ENCODE results near the gene RANBP9. TPM values are rescaled to one million over a fixed set of nuclear protein-coding genes. Genes with fewer than 3 reads are reported as not detected.

RANBP9 gene
- total RNA-seq, 3 donors from 2014 or later, result 43.9 to 51.5 (median 48.0) TPM

DNA sequence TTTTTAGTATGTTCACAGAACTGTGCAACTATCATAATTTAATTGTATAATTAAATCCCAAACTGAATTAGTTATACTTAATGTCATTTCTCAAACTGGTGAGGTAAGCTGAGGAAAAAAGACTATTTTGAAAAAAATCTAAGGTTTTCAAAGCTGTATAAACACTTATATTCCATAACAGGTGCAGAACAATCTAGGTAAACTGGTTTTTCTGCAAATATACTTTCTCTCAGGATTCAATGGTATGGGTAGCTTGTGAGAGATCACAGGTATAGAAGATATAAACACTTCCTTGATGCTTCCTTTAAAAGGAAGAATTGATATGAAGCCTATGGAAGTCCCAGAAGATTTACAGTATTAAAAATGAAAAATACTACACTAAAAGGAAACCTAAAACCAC is 62.8 kb downstream of the RANBP9 start:
- intact Hi-C loops (cut with DNase I; ENCODE audit: low total_unique reads), result no loop called here
- H3K9me3 ChIP-seq, result no peaks in the 10 kb centered on the region
- no peak overlapping the region for H3K27ac ChIP-seq
- no peaks in the 10 kb centered on the region for H3K36me3 ChIP-seq
- TF ChIP-seq POLR2AphosphoS5 (IDR thresholded peaks at IDR 0.05), result no peak
- TF ChIP-seq, protein P1, sequence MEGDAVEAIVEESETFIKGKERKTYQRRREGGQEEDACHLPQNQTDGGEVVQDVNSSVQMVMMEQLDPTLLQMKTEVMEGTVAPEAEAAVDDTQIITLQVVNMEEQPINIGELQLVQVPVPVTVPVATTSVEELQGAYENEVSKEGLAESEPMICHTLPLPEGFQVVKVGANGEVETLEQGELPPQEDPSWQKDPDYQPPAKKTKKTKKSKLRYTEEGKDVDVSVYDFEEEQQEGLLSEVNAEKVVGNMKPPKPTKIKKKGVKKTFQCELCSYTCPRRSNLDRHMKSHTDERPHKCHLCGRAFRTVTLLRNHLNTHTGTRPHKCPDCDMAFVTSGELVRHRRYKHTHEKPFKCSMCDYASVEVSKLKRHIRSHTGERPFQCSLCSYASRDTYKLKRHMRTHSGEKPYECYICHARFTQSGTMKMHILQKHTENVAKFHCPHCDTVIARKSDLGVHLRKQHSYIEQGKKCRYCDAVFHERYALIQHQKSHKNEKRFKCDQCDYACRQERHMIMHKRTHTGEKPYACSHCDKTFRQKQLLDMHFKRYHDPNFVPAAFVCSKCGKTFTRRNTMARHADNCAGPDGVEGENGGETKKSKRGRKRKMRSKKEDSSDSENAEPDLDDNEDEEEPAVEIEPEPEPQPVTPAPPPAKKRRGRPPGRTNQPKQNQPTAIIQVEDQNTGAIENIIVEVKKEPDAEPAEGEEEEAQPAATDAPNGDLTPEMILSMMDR (IDR thresholded peaks at IDR 0.05), result no peak
- no peak for TF ChIP-seq POLR2A (IDR thresholded peaks at IDR 0.05)
- no peak for DNase-seq (ENCODE audit: low spot score in 2 of 2)
- no peak overlapping the region for H3K4me3 ChIP-seq
- no peaks in the 10 kb centered on the region for H3K4me1 ChIP-seq
- no peaks in the 10 kb centered on the region for H3K27me3 ChIP-seq

DNA sequence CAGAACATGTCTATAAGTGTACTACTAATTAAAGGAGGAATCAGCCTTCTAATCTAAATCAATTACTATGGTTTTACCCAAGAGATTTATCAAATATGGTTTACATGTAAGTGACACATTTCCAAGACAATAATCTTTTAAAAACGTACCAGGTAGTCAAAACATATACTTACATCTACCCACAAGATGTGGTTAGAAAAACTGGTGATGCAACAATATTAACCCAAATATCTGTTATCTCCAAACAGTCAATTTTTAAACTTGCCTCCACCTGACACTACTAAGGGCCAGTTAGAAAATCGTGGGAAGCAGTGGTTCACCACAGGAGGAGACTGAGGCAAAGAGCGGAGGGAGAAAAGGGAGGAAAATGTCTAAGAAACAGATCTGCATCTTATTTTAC is 68.5 kb downstream of the RANBP9 start:
- H3K9me3 ChIP-seq, result no peaks in the 10 kb centered on the region
- H3K27ac ChIP-seq, result no peak overlapping the region
- DNase-seq (ENCODE audit: low spot score in 2 of 2), result no peak
- no peak overlapping the region for H3K4me3 ChIP-seq
- intact Hi-C loops (cut with DNase I; ENCODE audit: low total_unique reads), result no loop called here
- H3K36me3 ChIP-seq, result no peaks in the 10 kb centered on the region
- no peaks in the 10 kb centered on the region for H3K4me1 ChIP-seq
- H3K27me3 ChIP-seq, result no peaks in the 10 kb centered on the region
- TF ChIP-seq, protein P1 (IDR thresholded peaks at IDR 0.05), result no peak
- TF ChIP-seq POLR2A (IDR thresholded peaks at IDR 0.05) (no peak), POLR2AphosphoS5 (IDR thresholded peaks at IDR 0.05) (no peak)

DNA sequence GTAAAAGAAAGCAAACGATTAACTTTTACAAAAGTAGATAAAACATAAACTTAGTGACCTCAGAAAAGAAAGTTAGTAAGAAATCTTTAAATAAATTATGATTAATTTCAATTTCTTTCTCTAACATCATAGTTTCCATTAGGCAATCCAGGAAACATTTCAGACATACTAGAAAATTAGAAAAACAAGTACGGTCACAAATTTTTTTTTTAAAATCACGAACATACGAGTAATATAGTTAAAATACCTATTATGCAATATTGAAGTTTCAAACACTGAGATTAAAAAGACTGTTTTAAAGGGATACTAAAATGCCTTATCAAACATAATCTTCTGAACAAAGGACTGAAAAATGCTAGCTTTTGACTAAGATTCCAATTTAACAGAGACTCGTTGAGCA is 70.3 kb downstream of the RANBP9 start:
- DNase-seq (ENCODE audit: low spot score in 2 of 2), result no peak
- H3K27ac ChIP-seq, result peak overlapping the region in 1 of 2 donors; percentile 2
- no peaks in the 10 kb centered on the region for H3K9me3 ChIP-seq
- no peaks in the 10 kb centered on the region for H3K27me3 ChIP-seq
- no peaks in the 10 kb centered on the region for H3K36me3 ChIP-seq
- no peaks in the 10 kb centered on the region for H3K4me1 ChIP-seq
- H3K4me3 ChIP-seq, result no peak overlapping the region
- TF ChIP-seq, protein P1 (IDR thresholded peaks at IDR 0.05), result no peak
- intact Hi-C loops (cut with DNase I; ENCODE audit: low total_unique reads), result no loop called here

DNA sequence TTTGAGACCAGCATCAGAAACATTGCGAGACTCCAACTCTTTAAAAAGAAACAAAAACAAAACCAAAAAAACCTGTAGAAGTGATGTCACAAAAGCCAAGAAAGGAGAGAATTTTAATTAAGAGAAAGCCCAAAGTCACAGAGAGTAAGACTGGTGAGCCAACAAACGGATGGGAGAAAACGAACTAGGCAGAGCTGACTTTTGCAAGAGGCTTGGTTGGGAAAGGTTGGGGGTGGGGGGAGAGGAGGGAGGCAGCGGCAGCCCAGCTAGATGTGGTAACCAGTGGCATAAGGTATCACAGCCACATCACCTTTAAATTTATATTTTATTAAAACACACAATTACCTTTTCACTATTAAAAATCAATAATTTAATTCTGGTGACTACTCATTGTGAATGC is 73.0 kb downstream of the RANBP9 start:
- no peak for DNase-seq (ENCODE audit: low spot score in 2 of 2)
- intact Hi-C loops (cut with DNase I; ENCODE audit: low total_unique reads), result no loop called here
- Histone ChIP-seq H3K4me3 (no peak overlapping the region), H3K9me3 (no peaks in the 10 kb centered on the region), H3K4me1 (no peaks in the 10 kb centered on the region), H3K27ac (no peak overlapping the region), H3K36me3 (no peaks in the 10 kb centered on the region), H3K27me3 (no peaks in the 10 kb centered on the region)
- TF ChIP-seq POLR2AphosphoS5 (IDR thresholded peaks at IDR 0.05) (no peak), POLR2A (IDR thresholded peaks at IDR 0.05) (no peak)
- TF ChIP-seq, protein P1 (IDR thresholded peaks at IDR 0.05), result no peak

DNA sequence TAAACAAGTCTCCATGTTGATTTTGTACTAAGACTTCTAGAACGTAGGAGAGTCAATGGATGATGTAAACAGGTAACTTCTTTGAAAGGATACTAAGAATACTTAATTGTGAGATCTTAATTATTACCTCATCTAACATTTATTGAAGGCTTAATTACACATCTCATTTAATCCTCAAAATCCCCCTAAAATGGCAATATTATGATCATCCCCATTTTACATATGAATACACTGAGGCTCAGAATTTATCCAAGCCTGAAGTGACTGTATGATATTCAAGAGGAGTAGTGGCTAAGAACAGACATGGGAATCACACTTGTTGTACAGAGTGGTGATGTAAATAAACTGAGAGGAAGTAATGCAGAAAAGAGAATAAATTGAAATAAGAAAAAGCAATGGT is 73.6 kb downstream of the RANBP9 start:
- intact Hi-C loops (cut with DNase I; ENCODE audit: low total_unique reads), result no loop called here
- Histone ChIP-seq H3K4me1 (no peaks in the 10 kb centered on the region), H3K27ac (no peak overlapping the region), H3K27me3 (no peaks in the 10 kb centered on the region), H3K36me3 (no peaks in the 10 kb centered on the region), H3K9me3 (no peaks in the 10 kb centered on the region), H3K4me3 (no peak overlapping the region)
- DNase-seq (ENCODE audit: low spot score in 2 of 2), result no peak
- TF ChIP-seq POLR2A (IDR thresholded peaks at IDR 0.05) (no peak), POLR2AphosphoS5 (IDR thresholded peaks at IDR 0.05) (no peak)
- TF ChIP-seq, protein P1 (IDR thresholded peaks at IDR 0.05), result no peak
